GM12875 (cell line): ENCODE results near the gene SHB.

Source experiments
- H3K4me3 ChIP-seq: one replicate; pipeline ENCODE4 v1.5.1; 2011; ENCODE audit warnings: low read depth, low read length, control low read depth
- TF ChIP-seq, protein P1 (sequence below): IDR thresholded peaks from 2 replicates; pipeline ENCODE4 v1.5.1; 2011; ENCODE audit warnings: low read depth, mild to moderate bottlenecking, control low read depth, inconsistent platforms, low read length, moderate library complexity, borderline replicate concordance; ENCODE audit not compliant: insufficient read depth

SHB gene

GRCh38 chr9:37956904-37957663, 111.9 kb downstream of the SHB start:
- TF ChIP-seq, protein P1, sequence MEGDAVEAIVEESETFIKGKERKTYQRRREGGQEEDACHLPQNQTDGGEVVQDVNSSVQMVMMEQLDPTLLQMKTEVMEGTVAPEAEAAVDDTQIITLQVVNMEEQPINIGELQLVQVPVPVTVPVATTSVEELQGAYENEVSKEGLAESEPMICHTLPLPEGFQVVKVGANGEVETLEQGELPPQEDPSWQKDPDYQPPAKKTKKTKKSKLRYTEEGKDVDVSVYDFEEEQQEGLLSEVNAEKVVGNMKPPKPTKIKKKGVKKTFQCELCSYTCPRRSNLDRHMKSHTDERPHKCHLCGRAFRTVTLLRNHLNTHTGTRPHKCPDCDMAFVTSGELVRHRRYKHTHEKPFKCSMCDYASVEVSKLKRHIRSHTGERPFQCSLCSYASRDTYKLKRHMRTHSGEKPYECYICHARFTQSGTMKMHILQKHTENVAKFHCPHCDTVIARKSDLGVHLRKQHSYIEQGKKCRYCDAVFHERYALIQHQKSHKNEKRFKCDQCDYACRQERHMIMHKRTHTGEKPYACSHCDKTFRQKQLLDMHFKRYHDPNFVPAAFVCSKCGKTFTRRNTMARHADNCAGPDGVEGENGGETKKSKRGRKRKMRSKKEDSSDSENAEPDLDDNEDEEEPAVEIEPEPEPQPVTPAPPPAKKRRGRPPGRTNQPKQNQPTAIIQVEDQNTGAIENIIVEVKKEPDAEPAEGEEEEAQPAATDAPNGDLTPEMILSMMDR = no peak
- no peak overlapping the region for H3K4me3 ChIP-seq

DNA sequence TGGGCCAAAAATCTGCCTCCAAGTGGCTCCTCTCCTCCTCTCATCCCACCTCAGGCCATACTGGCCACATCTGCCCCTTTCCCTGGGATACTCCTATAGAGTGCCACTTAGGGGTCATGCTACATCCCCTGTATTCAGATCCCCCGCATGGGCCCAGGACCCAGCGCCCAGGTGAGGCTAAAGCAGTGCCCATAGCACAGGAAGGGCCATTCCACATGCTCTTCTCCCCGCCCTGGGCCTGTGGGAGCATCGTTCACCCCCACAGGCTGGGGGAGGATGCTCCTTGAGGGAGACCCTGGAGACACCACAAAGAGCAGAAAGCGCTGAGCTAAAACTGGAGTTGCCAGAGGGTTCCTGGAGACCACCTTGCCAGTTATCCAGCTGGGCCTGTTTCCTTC, 112.6 kb downstream of the SHB start:
- TF ChIP-seq, protein P1 = no peak
- H3K4me3 ChIP-seq = no peak overlapping the region

- no peak overlapping the region for H3K4me3 ChIP-seq
- TF ChIP-seq, protein P1 = no peak
Observed at GRCh38 chr9:37955781-37956422, 113.1 kb downstream of the SHB start.

DNA sequence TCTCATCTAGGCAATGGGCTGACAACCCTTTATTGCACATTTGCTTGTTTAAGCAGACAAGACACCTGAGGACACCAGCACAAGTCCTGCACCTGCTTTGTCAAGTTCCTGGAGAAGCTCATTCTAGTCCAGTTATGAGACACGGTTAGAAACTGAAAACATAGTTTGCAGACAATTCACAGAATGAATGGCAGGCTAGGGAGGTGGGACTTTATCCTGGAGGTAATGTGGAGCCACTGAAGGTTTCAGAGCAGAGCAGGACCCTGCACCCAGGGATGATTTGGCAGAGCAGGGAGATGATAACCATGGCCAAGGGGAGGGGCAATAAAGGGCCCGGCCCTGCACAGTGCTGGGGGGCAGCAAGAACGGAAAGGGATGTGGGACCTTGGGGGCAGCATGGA, 114.4 kb downstream of the SHB start:
- no peak overlapping the region for H3K4me3 ChIP-seq

GRCh38 chr9:37953775-37954437, 115.1 kb downstream of the SHB start:
- TF ChIP-seq, protein P1 = no peak
- H3K4me3 ChIP-seq = peak overlapping the region; percentile 31

More for the DNA sequence above, 114.4 kb downstream of the SHB start:
- TF ChIP-seq, protein P1 = no peak

DNA sequence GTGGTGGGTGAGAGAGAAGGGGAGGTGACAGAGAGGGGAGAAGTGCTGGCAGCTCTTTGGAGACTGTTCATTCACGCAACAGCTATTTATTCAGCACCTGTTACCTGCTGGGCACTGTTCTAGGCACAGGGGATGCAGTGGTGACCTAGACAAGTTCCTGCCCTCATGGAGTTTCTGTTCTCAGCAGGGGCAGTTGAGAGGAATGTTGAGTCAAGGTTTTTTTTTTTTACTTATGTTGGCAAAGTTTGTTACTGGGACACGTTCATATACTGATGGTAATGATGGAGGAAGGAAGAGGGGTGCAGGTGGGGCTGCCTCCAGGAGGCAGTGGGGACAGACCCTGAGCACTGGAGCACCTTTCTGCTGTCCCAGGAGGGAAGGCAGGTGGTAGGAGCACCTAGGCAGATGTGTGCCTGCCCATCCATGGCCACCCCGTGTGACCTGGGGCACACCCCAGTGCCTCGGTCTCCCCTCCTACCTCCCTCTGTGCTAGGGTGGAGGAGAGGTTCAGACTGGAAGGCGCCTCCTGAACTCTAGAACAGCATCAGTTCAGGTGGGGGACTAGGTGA, 115.7 kb downstream of the SHB start:
- TF ChIP-seq, protein P1 = no peak
- H3K4me3 ChIP-seq = no peak overlapping the region
